HG03565 (cell line): ENCODE measurements around the gene IFNLR1.

ENCODE experiments used
- ATAC-seq: cut with Tn5 transposase; IDR thresholded peaks from one replicate; pipeline ENCODE4 v1.9.1; 2021; ENCODE audit warnings: mild to moderate bottlenecking, moderate library complexity; ENCODE audit not compliant: unreplicated experiment

The IFNLR1 gene

DNA sequence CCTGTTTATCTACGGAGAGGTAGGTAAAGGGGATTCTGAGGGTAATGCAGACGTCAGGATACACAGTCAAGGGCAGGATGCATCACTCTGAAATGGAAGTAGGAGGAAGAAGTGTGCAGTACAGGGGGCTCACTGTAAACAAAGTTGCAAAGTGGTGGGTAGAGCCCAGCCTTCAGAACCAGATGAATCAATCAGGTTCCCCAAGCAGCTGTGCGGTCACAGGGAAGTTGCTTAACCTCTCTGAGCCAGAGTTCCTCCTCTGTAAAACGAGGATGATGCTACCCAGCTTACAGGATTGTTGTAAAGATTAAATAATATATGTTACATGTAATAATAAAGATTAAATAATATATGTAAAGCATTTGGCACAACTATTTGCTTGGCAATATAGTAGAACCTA, 61.6 kb downstream of the IFNLR1 start:
- ATAC-seq, result no peak

DNA sequence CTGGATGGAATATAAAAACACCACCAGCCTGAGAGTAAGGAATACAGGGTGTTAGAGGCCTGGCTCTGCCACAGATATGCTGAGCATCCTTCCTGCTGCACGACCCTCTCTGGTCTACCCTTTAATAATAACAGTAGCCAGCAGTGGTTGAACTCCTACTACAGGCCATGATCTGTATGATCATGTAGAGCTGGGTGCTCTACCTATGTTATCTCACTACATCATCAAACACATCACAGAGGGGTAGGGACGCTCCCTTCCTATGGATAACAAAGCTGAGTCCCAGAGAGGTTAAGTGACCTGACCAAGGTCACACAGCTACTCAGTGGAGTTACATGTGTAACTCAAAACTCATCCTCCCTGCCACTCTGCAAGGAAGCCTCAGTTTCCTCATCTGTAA, 62.1 kb downstream of the IFNLR1 start:
- ATAC-seq, result no peak

DNA sequence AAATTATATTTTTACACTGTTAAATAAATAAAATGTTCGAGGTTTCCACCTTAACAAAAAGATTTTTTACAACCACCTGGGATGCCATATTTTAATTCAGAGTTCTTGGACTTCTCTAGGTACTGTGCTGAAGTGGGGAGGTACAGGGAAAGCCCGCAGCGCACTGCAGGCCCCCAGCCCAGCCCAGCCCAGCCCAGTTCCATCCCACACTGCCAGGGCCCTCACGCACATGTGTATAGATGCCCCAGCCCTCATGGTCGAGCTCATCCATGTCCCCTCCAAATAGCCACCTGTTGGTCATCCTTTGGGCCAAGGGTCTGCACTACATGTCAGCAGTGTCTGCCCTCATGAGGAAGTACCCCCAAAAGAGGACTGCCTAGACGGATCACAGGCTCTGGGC, 63.5 kb downstream of the IFNLR1 start:
- ATAC-seq, result no peak

DNA sequence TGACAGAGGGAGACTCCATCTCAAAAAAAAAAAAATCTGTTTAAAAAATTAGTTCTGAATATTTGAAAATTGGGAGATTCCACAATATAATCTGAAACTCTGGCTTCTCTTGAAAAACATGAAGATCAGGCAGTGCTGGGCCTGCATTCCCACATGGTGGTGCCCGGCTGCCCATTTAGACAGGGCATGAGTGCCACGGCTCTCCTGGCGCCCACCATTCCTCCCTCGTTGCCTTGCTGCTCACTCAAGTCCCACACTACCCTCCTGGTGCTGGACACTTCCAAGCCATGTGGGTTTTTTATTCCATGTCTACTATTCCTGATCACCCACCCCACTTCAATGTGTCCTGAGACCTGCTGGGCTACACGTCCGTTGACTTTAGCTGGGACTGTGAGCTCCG, 64.3 kb downstream of the IFNLR1 start:
- ATAC-seq, result no peak

DNA sequence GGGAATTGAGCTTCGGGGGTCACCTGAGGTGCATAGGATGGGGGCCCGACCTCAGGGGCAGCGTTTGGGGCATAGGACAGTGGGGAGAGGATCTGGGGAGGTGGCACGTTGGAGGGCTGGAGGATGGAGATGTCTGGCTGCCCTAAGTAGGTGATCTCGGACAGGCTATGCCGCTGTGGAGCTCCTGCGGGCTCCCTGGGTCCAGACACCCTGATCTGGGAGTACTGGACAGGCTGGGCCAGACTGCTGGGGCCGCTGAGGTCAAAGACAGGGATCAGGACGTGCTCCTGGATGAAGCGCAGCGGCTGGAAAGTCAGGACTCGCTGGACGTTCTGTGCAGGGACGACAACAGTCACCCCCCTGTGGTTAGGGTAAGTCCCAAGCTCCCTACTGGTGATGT, 65.7 kb downstream of the IFNLR1 start:
- no peak for ATAC-seq

- no peak for ATAC-seq
Observed at GRCh38 chr1:24120965-24121364, 66.1 kb downstream of the IFNLR1 start.

- no peak for ATAC-seq
Observed at GRCh38 chr1:24119859-24120756, 67.0 kb downstream of the IFNLR1 start.

DNA sequence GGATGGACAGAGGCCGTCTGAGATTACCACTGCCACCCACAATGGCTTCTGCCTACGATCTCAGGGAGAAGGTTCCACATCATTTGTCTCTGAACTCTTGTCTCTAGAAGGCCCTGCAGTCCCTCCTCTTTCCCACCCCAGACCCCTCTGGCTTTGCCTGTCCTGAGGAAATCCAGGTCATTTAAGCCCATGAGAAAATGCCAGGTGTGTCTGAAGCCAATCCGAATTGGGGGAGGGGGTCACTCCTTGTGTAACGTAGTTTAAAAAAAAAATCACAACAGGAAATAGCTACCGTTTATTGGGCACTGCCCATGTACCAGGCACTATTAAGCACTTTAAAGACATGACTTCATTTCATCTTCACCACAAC, 67.6 kb downstream of the IFNLR1 start:
- ATAC-seq, result no peak

DNA sequence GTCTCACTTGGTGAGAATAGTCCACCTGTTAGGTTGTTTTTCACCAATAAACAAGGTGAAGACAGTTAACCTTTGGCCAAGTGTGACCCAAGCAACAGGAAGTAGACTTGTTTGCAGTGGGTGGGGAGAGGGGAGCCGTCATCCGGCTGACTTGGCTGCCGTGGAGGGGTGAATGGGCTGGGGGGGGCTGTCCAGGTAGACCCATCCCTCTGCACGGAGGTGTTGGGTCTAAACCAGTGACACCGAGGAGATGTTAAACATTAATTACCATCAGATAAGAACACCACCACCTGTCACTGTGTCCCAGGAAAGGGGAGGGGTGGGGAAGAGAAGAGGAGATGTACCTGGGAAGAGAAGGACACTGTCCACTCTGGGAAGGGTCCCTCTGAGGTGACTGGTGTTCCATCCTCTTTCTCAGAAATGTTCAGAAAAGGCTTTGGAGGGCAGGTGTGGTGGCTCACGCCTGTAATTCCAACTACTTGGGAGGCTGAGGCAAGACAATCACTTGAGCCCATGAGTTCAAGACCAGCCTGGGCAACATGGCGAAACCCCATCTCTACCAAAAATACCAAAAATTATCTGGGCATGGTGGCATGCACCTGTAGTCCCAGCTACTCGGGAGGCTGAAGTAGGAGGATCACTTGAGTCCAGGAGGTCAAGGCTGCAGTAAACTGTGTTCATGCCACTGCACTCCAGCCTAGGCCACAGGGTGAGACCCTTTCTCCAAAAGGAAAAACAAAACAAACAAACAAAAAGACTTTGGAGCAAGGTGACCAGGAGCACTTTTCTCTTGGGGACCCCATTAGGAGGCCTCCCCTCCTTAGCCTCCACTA, 68.5 kb downstream of the IFNLR1 start:
- ATAC-seq, result no peak

GRCh38 chr1:24117722-24118409, 69.2 kb downstream of the IFNLR1 start:
- no peak for ATAC-seq

DNA sequence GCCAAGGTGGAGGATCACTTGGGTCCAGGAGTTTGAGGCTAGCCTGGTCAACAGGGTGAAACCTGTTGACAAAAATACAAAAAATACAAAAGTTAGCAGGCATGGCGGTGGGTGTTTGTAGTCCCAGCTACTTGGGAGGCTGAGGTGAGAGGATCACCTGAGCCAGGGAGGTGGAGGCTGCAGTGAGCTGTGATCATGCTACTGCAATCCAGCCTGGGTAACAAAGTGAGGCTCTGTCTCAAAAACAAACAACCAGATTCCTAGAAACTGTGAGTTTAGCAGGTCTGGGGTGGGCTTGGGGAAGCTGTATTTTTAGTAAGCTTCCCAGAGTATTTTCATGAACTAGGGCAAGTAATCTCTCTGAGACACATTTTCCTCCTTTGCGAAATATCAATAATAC, 70.0 kb downstream of the IFNLR1 start:
- ATAC-seq, result no peak

GRCh38 chr1:24114753-24115152, 72.3 kb downstream of the IFNLR1 start:
- no peak for ATAC-seq

DNA sequence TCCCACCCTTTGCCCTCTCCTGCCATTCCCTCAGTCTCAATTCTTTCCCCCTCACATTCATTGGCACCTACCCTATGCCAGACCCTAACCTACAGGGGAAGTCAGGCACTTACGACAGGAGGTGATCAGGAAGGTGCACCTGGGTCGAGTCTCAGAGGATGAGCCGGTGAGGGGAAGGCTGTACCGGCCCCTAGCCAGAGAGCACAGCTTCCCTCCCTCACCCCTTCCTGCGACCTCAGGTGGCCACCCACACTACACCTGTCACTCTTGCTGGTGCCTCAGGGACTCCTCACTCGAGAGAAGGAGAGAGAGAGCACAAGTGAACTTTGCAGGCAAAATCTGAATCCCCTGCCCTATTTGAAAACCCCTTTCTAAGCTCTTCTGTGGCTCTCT, 73.5 kb downstream of the IFNLR1 start:
- no peak for ATAC-seq

- no peak for ATAC-seq
Observed at GRCh38 chr1:24111996-24112779, 74.9 kb downstream of the IFNLR1 start, which contains the start of gene MYOM3. MYOM3 (minus strand) TSS chr1:24112135; CDS start chr1:24108636, 3,499 bp downstream.

DNA sequence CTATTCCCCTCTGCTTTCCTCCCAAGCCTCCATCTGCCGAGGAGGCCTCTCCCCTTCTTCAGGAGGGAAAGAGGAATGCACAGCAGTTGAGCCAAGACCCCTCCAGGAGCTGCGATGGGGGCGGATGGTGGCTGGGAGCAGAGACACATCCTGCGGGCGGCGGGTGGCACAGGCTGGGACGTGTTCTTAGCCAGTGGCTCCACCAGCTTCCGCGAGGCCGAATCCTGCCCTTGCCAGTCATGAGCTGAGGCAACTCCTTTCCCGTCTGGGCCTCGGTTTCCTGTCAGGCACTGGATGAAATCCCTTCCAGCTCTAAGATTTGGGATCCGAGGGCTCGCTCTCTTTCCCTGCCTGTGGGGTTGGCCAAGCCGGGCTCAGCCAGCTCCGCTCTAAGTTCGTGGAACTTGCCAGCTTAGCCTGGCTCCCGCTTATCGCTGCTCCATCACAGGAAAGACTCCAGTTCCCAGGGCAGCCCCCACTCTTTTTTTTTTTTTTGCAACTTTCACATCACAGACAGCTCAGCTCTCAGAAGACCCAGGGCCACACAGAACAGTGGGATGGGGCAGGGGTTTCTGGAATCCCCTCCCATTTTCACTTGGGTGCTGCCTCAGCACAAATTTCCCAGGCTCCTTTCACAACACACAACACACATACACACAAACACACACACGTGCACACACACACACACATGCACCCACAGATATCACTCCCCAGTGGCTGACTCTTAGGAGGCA, 75.7 kb downstream of the IFNLR1 start:
- ATAC-seq, result no peak

- ATAC-seq, result no peak
Observed at GRCh38 chr1:24110642-24111261, 76.3 kb downstream of the IFNLR1 start.

DNA sequence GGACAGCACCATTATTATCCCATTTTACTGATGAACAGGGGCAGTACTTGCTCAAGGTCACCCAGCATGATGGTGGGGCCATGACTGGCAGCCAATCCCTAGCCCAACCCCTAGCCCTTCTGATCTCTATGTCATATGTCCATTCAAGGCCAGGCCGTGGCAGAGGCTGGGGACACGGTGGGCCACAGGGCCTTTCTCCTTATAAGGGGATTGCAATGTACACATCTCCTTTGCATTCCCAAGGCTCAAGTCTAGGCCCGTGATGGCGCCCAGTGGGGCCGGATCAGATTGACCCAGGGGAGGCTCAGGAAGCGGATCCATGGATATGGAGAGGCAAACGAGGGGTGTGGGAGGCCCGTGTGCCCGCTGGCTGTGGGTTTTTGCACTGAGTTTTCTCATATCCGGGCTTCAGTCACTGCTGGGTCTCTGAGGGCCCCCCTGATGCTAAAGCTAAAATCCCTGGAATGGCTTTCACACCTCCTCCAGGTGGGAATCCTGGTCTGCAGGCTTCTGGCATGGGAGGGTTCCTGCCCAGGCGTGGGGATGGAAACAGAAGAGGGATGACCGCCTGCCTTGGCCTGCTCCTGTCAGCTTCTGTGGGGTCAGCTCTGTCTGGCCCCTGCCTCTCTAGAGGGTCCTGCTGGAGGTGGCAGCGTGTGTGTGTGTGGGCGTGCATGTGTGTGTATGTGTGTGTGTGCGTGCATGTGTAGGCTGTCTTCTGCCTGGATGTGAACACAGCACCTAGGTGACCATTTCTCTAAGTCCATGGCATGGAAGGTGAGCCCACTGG, 77.2 kb downstream of the IFNLR1 start:
- no peak for ATAC-seq

- ATAC-seq, result no peak
Observed at GRCh38 chr1:24109166-24109483, 78.0 kb downstream of the IFNLR1 start.
